Activated CD8-positive, alpha-beta memory T cell treated with anti-CD3 and anti-CD28 coated beads, Interleukin-2, amount 50 U/mL, for 1 hour (primary cell): ENCODE data around the gene ATPAF2.

ENCODE experiments used
- DNase-seq: peaks from one replicate; pipeline ENCODE4 v3.0.0-alpha.2; 2020; ENCODE audit errors: extremely low read depth

Gene ATPAF2

GRCh38 chr17:17985555-17985954 is 53.4 kb downstream of the ATPAF2 start:
- no peak for DNase-seq

GRCh38 chr17:17985153-17985552 is 53.8 kb downstream of the ATPAF2 start:
- DNase-seq = no peak

GRCh38 chr17:17983776-17984175 is 55.2 kb downstream of the ATPAF2 start:
- DNase-seq = no peak

- DNase-seq = no peak
Measured at GRCh38 chr17:17983376-17983775, 55.6 kb downstream of the ATPAF2 start.

GRCh38 chr17:17982801-17983200 is 56.2 kb downstream of the ATPAF2 start:
- no peak for DNase-seq

GRCh38 chr17:17981330-17981729 is 57.6 kb downstream of the ATPAF2 start:
- no peak for DNase-seq

GRCh38 chr17:17979778-17980177 is 59.2 kb downstream of the ATPAF2 start:
- DNase-seq = no peak

- DNase-seq = no peak
Measured at GRCh38 chr17:17978481-17979424, 60.2 kb downstream of the ATPAF2 start.

GRCh38 chr17:17976931-17977570 is 61.9 kb downstream of the ATPAF2 start:
- no peak for DNase-seq

GRCh38 chr17:17975436-17975835 is 63.5 kb downstream of the ATPAF2 start:
- no peak for DNase-seq

- DNase-seq = no peak
Measured at GRCh38 chr17:17972952-17973254, 66.1 kb downstream of the ATPAF2 start.

- peak; percentile 100 for DNase-seq
Measured at GRCh38 chr17:17972126-17972951, 66.6 kb downstream of the ATPAF2 start, which contains the start of the genes DRC3 and TOM1L2. TSS of gene DRC3 (plus strand) at chr17:17972862. CDS start at chr17:17977599, 4,737 bp downstream. TSS of gene TOM1L2 (minus strand) at chr17:17972400. CDS start at chr17:17972313, 87 bp downstream.

GRCh38 chr17:17971431-17972125 is 67.4 kb downstream of the ATPAF2 start:
- DNase-seq = no peak

GRCh38 chr17:17970699-17971430 is 68.1 kb downstream of the ATPAF2 start:
- DNase-seq = no peak
